Endothelial cell of umbilical vein (primary cell): ENCODE measurements around the gene GABBR2.

Experiments
- CTCF ChIP-seq, 2 donors: IDR thresholded peaks; 1 replicate in 1 of 2; 2 replicates in 1 of 2; pipeline ENCODE4 v1.5.1; 2011; ENCODE audit warnings: low read length in 2 of 2, mild to moderate bottlenecking in 2 of 2, moderate library complexity in 2 of 2, control low read depth in 1 of 2, inconsistent platforms in 1 of 2, low read depth in 1 of 2; ENCODE audit not compliant: insufficient read depth in 1 of 2; ENCODE audit errors: extremely low read depth in 1 of 2
- MYC ChIP-seq: IDR thresholded peaks from one replicate; pipeline ENCODE4 v1.6.1; 2011; ENCODE audit warnings: mild to moderate bottlenecking, low read depth, low read length
- POLR2A ChIP-seq: IDR thresholded peaks from 2 replicates; pipeline ENCODE4 v1.6.1; 2012; ENCODE audit warnings: low read depth, mild to moderate bottlenecking, control low read depth, low read length

GRCh38 chr9:98485706-98486105, 223.0 kb downstream of the GABBR2 start:
- TF ChIP-seq CTCF (IDR thresholded peaks at IDR 0.05; ENCODE audit: extremely low read depth in 1 of 2, insufficient read depth in 1 of 2, low read depth in 1 of 2, low read length in 2 of 2) (no peak), MYC (no peak), POLR2A (no peak)
